Cerebellar cortex (tissue), 1 donor: ENCODE measurements around the gene TSC22D4.
"Not testable (repeated sequence)": the region's sequence is repeated elsewhere in the genome, so short reads cannot be mapped to it uniquely, and the experiment has no call there.

Experiments
- DNase-seq: peaks from one replicate; pipeline ENCODE4 v3.0.0-alpha.2; 2015; ENCODE audit warnings: low spot score

TSC22D4 gene

DNA sequence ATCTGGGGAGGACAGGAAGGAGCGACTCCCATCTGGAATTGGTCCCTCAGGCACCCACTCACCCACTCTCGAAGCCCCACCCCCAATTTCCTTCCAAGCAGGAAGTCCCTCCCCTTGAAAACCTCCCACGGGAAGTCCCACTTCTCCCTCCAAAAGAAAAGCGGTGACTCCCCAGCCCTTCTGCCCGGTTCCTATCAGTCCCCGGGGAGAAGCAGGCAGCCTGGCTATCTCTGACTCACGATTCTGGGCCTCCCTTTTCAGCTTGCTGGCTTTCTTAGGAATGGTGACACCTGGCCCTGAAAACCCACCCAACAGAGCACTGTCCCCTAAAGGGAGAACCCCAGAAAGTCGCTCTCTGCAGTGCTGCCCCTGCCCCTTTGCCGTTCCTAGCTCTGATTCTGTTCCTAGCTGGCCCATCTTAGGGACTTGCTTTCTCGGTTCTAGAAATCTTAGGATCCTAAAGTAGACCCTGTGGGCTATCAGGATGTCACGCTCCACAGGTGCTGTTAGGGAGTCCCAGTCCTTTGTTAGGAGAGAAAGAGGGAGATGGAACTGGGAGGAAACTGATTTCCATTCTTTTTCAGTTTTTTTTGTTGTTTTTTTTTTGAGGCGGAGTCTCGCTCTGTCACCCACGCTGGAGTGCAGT, 6.0 kb downstream of the TSC22D4 start:
- DNase-seq: no peak

DNA sequence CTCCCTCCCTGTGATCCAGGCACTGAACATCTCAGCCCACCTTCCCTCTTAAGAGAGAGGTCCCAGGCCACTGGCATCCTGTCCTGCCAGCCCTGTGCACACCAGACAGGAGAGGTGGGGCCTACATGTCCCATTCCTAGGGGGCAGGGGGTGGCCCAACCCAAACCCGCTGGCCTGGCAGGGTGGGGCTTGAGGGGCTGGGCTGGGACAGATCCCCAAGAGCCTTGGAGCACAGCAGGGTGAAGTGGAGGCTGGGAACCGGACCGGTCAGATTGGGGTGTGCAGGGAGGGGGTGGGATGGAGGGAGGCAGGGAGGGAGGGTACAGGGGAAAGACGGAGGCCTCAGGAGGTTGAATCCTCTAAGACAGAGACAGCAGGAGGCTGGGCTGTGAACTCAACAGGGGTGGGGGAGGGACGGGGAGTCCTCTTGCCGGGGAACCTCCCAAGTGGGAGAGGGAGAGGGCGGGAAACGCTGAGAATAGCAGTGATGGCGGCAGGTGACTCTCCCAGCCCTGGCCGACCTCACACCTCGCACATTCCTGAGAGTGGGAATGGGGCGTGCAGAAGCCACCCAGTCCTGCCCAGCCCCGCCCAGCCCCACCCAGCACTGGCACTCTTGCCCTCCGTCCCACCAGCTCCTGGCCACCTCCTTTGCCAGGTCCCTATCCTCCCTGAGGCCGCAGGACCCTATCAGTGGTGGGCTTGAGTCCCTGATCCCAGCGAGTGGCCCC, 6.7 kb downstream of the TSC22D4 start:
- DNase-seq: no peak

DNA sequence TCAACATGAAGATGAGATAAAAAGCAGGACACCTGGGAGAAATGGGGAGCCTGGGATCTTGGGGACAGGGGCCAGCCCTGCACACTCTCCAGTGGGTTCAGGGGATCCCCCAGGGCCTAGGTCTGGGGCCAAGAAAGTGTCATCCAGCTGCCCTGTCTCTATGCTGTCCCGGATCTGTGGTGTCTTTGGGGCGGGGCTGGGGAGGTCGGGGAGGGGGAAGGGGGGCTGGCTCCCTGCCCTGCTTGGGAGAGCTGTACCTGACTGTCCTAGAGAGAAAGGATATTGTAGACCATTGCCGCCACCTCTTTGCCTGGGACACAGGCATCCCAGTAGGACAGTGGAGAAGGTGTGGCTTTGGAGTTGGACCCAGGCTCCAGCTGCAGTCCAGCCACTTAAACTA, 8.0 kb downstream of the TSC22D4 start:
- no peak for DNase-seq

DNA sequence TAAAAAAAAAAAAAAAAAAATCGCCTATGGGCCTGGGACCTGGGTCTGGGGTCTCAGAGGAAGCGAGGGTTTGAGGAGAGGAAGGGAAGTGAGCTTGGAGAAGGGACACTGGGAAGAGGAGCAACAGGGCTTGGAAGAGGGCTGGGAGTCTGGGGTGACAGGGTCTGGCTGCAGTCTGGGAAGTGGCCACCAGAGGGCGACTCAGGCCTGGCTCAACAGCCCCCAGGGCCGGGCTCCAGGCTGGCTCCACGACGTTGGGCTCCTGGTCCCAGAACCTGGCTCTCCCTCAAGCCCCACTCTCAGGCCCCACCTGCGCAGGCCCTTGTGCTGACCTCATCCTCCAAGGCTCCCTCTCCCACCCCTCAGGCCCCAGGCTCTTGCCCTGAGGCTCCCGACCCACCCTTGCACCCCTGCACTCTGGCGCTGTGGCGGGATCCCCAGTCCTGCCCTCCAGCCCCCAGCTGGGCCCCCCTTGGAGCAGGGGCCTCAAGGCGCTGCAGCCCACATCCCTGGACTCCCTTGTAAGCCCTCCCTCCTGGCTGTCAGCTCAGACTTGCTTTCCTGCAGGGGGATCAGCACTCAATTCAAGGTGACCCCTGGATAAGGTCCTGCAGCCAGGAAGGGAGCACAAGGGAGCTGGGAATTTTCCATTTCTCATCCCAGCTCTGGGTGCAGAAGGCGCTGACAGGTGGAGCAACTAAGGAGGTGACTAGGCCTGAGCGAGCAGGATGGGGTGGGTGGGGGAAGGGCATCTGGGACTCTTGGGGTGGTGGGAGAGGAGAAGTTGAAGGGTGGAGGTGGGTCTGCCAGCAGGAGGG, 9.6 kb downstream of the TSC22D4 start:
- DNase-seq: peak; percentile 85

DNA sequence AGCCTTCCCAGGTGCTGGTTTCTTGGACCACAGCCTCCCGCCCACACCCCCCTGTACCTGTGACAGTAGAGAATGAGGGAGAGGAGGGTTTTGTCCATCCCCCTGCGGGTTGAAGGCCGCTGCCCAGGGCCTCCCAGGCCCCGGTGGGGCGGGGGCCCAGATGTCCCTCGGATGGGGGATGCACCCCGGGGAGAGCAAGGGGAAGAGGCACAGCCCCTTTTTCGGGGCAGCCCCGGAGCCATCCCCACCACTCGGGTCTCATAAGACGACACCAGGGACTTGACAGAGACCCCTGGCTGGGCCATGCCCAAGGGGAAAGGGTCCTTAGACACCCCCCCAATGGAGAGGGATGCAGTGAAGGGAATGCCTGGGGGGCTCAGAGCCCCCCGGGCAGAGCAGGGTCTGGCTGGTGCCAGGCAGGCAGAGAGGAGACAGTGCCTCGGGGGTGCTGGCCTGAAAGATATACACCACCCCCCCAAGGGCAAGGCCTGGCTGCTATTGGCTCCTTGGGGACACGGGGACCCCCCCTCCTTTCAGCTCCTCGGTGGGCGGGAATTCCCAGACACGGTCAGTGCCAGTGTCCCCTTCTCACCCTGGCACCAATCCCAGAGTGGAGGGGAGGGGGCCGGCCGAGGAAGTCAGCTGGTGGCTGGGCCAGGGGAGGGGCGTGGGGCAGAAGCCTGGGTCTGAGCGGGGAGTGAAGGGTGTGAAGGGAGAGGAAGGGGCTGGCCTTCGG, 11.2 kb downstream of the TSC22D4 start:
- no peak for DNase-seq

DNA sequence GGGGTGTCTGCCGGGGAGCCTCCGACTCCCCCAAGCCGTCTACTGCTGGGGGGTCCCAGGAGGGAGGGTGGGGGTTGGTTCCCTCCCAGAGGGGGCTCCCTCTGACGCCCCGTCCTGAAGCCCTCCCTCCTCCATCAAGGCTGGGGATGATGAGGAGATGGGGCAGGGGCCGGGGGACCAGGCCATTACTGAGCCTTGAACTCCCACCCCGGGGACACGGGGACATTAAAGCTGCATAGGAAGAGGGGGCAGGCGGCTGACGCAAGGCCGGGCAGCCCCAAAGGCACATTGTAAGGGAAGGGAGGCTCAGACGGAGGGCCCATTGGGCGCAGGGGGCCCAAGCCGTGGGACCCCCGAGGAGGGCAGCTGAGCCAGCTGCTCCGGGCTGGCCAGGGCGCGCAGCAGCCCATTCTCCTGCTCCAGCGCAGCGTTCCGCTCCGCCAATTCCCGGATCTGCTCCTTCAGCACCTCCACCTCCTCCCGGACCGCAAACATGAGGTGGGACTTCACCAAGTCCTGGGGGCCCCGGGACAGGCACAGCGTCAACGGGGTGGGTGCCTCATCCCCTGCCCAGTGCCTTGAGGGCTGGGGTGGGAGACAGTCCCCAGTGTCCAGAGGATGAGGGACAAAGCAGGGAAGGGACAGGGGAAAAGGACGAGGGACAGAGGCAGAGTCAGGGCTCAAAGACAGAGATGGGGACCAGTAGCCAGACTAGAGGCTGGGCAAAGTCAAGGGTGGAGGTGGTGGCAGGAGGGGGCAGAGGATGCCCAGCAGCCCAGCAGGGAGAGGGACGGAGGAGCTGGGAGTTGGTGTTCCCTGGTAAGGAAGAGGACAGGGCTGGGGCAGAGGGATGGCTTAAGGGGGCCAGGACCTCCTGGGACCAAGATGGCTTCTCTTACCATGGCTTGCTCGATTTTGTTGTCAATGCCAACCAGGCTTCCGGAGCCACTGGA, 12.1 kb downstream of the TSC22D4 start:
- no peak for DNase-seq

DNA sequence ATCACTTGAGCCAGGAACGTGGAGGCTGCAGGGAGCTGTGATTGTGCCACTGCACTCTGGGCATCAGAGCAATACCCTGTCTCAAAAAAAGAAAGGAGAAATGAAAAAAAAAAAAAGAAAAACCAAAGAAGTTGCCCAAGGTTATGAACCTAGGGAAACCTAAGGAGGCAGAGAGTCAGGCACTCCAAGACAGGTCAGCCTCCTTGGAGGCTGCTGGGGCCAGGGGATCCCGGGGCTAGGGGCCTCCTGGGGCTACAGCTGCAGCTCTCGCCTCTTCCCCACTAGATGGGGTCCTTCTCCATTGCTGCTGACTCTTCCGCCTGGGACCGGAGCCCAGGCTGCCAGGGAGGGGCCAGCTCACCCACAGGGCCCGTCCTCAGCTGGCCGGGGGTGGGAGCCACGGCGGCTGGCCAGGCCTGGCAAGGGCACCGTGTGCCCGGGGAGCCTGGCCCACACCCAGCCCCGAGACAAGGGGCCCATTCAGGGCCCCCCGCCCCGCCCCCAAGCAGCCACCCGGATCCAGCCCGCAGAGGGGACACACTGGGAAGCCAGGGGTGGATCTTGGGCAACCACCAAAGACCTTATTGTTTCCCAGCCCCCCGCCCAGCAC, 13.2 kb downstream of the TSC22D4 start:
- DNase-seq: peak; percentile 55

DNA sequence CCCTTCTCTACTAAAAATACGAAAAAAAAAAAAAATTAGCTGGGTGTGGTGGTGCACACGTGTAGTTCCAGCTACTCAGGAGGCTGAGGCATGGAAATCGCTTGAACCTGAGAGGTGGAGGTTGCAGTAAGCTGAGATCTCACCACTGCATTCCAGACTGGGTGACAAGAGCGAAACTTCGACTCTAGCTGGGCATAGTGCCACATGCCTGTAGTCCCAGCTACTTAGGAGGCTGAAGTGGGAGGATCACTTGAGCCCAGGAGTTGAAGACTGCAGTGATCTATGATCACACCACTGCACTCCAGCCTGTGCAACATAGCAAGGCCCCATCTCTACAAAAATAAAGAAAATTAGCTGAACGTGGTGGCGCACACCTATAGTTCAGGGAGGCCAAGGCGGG, 13.7 kb downstream of the TSC22D4 start:
- no peak for DNase-seq

DNA sequence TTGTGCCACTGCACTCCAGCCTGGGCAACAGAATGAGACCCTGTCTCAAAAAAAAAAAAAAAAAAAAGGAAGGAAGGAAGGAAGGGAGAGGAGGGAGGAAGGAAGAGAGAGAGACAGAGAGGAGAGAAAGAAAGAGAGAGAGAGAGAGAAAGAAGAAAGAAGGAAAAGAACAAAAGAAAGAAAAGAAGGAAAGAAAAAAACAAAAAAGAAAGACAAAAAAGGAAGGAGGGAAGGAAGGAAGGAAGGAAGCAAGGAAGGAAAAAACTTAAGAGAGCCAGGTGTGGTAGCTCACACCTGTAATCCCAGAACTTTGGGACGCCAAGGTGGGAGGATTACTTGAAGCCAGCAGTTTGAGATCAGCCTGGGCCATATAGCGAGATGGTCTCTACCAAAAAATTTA, 14.2 kb downstream of the TSC22D4 start:
- DNase-seq: no peak

DNA sequence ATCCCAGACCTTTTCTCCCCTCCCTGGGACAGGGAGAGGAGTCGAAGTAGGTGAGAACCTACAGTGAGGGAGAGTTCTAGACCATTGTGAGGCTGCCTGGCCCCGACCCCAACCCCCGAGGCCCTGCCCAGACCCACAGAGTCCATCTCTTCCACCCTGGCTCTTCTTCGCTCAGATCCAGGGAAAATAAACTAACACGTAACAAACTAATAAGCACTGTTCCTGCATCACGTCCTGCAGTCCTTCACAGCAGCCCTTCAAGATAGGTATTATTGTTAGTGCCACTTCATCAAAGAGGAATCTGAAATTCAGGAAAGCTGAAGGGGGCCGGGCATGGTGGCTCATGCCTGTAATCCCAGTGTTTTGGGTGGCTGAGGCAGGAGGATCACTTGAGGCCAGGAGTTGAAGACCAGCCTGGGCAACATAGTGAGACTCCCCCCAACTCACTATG, 14.8 kb downstream of the TSC22D4 start, which contains the start of gene SPACDR:
Gene SPACDR, minus strand, starts transcription at position 51 of the 451 bp plus-strand sequence. CDS start 235 bp downstream, outside the sequence.
- DNase-seq: no peak

DNA sequence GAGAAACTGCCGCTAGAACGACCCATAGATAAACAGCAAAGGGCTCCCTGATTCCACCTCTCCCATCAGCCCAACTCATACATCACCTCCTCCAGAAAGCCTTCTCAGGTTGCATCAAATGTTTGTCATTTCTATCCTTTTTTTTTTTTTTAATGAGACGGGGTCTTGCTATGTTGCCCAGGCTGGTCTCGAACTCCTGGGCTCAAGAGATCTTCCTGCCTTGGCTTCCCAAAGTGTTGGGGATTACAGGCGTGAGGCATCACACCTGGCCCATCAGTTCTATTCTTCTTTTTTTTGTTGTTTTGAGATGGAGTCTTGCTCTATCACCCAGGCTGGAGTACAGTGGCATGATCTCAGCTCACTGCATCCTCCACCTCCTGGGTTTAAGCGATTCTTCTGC, 22.0 kb downstream of the TSC22D4 start:
- no peak for DNase-seq

DNA sequence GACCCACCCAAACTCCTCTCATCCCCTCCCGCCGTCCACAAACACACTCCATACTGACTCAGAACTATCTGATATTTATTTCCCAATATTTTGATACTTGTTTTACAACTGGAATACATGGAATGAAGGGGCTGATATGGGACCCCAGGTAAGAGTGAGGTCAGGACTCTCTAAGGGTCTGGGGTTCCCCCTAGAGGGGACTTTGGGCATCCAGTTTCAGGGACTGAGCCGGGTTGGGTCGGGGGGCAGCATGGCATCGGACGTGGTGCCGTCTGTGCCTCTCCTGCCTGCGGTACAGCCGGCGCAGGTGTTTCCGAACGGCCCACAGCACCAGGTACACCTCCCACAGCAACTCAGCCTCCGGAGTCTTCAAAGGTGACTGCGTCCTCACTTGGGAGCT, 22.5 kb downstream of the TSC22D4 start:
- no peak for DNase-seq

DNA sequence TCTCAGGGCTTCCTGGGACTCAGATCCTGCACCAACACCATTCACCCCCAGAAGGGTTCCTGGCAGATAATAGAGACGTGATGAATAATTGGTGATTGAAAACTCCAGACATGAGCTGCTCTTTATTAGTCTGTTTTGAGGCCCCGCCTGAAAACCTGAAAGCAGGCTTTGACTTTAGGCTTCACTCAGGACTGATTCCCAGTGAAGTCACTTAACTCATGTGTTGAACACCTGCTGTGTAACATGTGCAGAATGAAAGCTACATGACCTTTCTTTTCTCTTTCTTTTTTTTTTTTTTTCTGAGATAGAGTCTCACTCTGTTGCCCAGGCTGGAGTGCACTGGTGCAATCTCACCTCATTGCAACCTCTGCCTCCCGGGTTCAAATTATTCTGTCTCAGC, 23.8 kb downstream of the TSC22D4 start:
- DNase-seq: no peak

DNA sequence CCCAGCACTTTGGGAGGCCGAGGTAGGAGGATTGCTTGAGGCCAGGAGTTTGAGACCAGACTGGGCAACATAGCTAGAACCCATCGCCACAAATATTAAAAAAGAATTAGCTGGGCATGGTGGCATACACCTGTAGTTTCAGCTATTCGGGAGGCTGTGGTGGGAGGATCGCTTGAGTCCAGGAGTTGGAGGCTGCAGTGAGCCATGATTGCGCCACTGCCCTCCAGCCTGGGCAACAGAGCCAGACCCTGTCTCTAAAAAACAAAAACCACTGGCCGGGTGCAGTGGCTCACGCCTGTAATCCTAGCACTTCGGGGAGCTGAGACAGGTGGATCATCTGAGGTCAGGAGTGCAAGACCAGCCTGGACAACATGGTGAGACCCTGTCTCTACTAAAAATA, 25.2 kb downstream of the TSC22D4 start:
- DNase-seq: not testable (repeated sequence)

DNA sequence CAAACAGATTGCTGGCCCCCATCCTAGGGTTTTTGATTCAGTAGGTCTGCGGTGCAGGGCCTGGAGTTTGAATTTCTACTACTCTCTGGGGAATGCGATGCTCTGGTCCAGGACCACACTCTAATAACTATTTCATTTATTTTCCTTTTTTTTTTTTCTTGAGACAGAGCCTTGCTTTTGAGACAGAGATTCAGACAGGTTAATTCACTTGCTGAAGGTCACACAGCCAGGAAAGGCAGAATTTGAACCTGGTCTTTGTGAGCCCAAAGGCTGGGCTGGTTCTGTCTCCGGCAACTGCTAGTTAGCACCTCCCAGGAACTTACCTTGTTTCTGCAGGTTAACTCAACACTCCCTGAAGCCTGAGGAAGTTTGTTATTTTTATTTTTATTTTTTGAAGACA, 26.5 kb downstream of the TSC22D4 start:
- no peak for DNase-seq

DNA sequence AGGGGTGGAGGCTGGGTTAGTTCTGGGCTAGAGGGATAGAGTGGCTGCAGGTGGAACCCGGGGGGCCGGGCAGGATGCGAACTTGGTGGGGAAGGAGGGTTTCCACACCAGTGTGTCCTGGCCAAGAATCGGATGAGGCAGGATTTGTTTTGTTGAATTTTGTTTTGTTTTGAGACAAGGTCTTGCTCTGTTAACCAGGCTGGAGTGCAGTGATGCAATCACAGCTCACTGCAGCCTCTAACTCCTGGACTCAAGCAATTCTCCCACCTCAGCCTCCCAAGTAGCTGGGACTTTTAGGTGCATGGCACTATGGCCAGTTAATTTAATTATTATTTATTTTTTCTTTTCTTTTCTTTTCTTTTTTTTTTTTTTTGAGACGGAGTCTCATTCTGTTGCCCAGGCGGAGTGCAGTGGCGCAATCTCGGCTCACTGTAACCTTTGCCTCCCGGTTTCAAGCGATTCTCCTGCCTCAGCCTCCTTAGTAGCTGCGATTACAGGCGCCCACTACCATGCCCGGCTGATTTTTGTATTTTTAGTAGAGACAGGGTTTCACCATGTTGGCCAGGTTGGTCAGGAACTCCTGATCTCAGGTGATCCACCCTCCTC, 29.7 kb downstream of the TSC22D4 start:
- DNase-seq: no peak

DNA sequence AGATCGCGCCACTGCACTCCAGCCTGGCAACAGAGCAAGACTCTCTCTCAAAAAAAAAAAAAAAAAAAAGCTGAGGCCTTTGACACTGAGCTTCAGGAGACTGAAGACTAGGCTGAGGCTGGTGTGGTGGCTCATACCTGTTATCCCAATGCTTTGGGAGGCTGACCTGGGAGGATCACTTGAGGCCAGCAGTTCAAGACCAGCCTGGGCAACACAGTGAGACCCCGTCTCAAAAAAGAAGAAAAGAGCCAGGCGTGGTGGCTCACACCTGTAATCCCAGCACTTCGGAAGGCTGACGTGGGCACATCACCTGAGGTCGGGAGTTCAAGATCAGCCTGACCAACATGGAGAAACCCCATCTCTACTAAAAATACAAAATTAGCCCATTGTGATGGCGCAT, 31.7 kb downstream of the TSC22D4 start:
- not testable (repeated sequence) for DNase-seq

DNA sequence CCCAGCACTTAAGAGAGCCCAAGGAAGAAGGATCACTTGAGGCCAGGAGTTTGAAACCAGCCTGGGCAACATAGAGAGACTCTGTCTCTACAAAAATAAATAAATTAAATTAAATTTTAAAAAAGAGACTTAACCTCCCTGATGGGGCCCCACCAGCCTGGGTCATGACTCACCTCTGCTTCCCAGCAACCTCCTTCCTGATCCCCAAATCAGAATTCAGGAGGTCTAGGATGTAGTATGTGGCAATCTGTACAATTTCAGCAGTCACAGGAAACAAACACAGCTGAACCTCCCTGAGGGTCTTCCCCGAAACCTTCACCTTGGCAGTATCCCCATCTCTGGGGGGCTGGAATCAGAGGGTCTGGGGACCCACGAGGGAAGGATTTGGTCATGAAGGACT, 33.0 kb downstream of the TSC22D4 start:
- no peak for DNase-seq

DNA sequence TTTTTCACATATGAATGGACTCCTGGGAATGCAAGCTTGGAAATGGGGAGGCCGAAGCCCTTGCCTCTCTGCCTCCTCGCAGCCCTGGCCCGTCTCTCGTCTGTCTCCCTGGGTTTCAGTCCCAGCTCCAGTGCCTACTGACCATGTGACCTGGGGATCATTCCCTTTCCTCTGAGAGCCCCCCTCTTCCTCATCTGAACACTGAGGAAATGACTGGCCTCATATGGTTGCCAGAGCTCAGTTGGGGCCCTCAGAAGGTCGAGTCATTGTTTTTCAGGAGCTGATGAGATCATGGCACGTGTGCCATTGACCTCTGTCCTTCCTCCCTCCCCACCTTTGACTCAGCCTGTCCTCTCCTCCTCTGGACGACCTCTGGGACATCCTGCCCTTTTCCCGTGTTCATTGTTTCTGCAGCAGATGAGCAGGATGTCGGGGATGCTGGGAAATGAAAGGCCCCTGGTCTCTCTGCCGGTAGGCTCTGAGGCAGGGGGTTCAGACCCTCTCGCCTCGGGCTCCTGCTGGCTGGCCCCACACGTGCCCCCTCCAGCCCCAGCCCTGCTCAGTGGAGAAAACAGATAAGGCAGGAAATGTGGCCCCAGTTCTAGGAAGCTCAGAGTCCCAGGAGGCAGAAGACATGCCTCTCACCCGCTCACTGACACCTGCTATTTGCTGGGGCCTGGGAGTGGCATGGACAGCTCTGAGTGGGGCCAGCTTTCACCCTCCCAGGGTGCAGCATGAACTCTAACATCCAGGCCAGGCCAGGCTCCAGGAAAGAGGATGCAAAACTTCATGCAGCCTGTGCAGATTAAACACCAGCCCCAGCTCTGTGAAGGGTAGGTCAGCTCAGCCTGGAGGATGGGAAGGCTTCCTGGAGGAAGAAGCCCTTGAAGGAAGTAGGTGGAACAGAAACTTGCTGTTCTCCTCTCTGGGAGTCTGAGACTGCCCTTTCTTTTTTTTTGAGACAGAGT, 34.4 kb downstream of the TSC22D4 start:
- no peak for DNase-seq
